Non-pigmented ciliary epithelial cell (primary cell): ENCODE data around the gene FZR1.
"Not testable (repeated sequence)": the region's sequence is repeated elsewhere in the genome, so short reads cannot be mapped to it uniquely, and the experiment has no call there.

Experiments used
- DNase-seq: peaks from one replicate; pipeline ENCODE4 v3.0.0-alpha.2; 2010; ENCODE audit warnings: low read depth

FZR1 gene

DNA sequence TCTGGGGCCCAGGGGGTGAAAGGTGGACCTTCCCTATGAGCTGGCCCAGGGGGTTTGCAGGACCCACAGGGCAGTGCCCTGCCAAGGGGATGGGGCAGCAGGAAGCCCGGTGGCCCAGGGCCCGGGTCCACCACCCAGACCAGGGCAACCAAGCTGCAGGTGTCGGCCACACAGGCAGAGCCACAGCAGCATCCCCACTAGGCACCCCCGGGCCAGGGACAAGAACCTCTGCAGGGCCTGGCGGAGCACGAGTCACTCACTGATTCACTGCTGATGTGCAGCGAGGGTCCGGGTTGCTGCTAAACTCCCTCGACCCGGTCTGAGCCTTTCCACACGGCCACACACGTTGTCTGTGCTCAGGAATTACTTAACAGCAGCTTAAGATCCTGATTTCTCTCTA, 8.8 kb downstream of the FZR1 start:
- DNase-seq, result no peak

DNA sequence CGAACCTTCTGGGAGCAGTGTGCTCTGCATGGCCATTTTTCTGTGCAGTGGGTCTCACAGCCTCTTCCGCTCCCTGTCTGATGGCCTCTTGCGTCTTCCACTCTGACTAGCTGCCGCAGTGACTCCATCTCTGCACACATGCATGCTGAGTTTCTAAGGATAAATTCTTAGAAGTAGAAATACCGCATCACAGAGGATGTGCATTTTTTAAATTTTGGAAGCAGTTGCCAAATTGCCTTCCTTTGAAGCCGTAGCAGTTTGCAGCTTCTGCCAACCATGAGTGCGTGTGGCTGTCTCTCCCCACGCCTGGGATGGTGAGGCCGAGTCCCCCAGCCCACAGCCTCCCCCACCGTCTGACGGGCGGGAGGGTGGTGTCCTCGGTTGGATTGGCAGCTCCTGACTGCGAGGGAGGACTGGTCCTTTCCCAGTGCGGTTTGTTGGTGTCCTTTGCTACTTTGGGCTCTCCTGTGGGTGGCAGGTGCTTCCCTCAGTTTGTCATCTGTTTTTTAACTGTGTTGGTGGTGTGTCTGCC, 9.8 kb downstream of the FZR1 start:
- DNase-seq, result no peak

DNA sequence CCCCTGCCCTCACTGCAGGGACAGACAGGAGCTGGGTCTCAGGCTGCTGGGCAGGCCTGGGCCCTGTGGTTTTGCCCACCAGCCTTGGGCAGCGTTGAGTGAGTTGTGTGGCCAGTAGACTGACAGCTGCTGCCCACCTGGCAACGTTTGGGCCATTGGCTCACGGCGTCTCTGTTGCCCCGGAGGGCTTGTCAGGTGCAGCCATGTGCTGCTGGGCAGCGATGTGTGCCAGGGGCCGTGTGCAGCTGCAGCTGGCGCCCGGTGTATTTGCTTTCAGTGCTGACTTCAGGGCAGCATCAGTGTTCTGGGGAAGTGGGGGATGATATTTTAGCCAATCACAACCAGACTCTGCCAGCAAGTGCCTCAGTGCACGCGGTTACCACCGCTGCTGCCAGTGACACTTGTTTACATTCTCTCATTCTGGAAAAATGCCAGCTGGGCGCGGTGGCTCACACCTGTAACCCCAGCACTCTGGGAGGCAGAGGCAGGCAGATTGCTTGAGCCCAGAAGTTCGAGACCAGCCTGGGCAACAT, 10.6 kb downstream of the FZR1 start:
- DNase-seq, result no peak

DNA sequence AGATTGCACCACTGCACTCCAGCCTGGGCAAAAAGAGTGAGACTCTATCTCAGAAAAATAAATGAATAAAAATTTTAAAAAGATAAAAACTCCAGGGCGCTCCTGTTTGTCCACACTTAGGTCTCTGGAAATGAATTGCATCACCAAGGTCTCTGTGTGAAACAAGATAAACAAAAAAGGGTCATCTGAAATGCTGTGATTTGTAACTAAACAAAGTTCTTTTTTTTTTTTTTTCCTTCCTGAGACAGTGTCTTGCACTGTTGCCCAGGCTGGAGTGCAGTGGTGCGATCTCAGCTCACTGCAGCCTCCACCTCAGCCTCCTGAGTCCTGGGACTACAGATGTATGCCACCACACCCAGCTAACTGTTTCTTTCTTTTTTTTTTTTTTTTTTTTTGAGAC, 11.5 kb downstream of the FZR1 start:
- no peak for DNase-seq

DNA sequence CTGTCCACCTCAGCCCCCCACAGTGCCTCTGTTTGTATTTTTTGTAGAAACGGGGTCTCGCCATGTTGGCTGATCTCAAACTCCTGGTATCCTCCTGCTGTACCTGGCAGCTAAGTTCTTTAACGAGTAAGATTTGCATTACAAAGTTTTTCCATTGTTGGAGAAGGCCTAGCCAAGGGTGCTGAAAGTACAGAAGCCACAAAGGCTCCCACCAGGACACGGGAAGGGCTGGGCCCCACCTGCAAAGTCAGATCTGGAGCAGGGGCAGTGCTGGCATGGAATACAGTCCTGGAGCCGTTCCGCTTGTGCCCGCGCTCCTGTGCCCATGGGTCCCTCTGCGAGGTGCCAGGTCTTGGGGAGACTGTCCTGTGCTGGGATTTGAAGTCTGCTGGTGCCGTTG, 12.1 kb downstream of the FZR1 start:
- no peak for DNase-seq

DNA sequence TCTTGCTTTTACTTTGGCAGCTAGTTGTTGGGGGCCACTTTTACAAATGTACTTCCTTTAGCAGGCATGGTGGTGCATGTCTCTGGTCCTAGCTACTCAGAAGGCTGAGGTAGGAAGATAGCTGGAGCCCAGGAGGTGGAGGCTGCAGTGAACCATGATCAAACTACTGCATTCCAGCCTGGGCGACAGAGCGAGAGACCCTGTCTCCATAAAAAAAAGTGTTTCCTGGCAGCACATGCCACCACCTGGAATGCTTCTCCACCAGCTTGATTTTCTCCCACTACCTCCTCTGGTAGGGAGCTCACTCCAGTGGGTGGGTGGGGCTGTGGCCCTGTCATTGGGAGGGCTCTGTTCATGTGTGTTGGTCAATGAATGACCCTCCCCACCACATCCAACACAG, 12.5 kb downstream of the FZR1 start:
- no peak for DNase-seq

DNA sequence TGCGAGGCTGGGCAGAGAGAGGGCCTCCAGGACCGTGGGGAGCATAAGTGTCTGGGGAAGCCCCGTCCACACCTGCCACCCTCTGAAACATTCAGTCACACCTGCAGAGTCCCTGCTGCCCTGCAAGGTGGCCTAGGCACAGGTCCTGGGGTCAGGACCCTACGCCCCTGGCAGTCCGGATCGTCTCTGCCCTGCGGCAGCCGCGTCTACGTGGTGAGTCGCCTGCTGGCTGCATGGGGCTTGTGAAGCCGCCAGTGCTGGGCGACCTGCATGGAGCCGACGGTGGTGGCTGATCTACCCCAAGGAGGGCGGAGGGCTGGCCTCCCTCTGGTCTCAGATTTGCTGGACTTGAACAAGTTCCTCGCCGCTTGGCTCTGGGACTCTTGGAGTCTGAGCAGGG, 13.0 kb downstream of the FZR1 start:
- no peak for DNase-seq

DNA sequence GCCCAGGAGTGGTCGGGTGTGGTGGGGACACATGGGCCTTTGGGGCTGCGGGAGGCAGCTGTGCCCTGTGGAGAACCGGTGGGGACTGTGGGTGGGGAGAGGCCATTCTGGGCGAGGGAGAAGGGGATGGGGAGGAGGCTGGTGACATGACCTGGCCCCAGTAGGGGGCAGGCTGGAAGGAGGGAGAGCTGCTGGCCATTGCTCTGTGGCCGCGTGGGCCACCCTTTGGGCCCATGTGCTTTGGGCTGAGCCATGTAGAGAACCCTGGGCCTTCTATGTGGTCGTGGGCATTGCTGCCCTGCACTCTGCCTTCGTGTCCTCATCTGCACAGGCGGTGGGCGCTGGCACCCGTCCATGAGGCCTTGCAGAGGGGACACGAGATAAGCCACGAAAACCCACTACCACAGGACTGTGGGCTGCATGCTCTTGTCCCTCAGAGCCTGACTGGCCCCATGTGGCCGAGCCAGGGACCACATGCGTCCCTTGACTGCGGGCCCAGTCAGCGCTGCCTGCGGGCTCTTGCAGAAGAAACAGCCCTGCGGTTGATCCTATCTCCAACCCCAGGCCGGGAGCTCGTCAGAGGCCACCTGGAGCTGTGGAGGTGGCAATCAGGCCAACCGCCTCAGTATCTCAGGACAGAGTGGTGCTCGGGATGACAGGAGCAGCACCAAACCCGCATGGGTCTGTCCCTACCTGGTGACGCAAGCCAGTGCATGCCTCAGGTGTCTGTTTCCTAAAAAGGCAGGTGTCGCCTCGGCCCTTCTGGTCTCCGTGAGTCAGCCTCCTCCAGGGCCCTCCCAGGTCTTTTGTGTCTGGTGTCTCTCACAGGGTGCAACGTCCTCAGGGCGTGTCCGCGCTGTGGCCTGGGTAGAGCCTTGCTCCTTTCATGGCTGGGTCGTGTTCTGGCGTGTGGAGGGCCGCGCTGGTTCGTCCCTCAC, 14.3 kb downstream of the FZR1 start:
- DNase-seq, result no peak

DNA sequence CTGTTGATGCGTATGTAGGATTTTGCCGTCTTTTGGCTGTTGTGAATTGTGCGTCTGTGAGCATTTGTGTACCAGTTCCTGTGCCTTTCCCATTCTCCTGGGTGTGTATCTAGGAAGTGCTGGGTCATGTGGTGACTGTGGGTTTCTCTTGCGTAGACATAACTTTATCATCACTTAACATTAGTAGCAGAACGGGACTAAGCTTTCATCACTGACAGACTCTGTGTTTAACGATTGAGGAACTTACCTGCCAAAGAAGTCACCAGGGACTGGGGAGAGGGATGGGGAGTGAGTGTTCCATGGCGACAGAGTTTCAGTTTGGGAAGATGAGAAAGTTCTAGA, 15.0 kb downstream of the FZR1 start:
- DNase-seq, result no peak

DNA sequence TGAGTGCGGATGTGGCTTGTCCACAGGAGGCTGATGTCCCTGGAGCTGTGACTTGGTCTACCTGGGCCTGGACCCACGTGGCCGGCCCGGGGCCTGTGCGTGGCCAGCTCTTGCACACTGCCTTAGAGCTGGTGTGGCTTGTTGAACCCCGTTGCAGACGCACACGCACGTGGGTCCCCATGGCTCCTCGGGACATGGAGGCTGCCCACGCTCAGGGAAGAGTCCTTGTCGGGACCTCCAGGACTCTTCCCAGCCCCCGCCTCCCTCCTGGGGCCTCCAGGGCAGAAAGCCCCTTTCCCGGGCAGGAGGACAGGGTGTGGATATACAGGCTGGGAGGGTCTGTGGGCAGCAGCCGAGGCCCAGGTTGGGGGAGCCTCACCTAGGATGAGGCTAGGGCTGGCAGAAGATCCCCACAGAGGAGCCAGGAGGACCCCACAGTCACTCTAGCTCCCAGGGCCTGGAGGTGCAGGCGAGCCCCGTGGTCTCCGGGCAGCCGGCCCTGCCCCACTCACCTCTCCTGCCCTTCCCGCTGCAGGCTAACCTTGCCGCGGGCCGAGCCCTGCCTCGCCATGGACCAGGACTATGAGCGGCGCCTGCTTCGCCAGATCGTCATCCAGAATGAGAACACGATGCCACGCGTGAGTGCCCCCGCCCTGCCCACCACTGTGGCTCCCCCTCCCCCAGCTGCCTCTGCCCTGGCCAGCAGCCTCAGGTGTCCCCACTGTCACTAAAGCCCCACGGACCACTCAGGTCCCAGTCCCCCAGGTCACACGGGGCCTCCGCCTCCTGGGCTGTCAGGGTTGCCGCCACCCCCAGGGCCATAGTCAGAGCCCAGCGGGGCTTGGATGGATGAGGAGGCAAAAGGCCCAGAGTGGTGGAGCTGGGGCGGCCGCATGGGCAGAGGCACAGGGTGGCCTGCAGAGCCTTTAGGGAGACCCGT, 16.6 kb downstream of the FZR1 start:
- DNase-seq, result no peak

DNA sequence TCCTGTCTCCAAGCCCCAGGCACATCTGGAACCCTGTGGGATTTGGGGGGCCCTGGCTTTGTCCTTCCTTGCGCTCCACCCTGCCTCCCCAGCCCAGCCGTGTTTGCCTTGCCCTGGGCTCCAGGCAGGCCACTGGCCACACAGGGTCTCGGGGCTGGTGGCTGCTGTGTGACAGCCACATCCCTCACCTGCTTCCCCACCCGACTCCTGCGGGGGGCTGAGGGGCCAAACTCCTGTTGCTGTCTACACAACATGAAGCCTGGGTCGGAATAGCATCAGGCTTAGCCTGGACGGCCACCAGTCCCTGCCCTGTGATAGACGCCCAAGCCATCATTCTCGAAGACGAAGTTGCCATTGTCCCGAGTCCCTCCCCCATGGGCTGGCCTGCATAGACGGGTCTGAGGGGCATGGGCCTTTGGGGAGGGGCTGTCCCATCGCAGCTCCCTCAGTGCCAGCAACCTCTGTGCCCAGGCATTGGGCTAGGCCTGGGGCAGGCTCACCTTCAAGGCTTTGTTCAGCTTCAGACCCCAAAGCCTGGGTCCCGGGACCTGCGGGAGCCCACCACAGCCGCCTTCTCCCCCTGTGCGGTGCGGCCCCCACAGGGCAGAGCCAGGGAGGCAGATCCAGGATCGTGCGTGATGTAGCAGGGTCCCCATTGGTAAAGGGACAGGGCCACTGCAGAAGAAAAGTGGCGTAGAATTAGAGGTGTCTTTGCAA, 17.4 kb downstream of the FZR1 start:
- no peak for DNase-seq

DNA sequence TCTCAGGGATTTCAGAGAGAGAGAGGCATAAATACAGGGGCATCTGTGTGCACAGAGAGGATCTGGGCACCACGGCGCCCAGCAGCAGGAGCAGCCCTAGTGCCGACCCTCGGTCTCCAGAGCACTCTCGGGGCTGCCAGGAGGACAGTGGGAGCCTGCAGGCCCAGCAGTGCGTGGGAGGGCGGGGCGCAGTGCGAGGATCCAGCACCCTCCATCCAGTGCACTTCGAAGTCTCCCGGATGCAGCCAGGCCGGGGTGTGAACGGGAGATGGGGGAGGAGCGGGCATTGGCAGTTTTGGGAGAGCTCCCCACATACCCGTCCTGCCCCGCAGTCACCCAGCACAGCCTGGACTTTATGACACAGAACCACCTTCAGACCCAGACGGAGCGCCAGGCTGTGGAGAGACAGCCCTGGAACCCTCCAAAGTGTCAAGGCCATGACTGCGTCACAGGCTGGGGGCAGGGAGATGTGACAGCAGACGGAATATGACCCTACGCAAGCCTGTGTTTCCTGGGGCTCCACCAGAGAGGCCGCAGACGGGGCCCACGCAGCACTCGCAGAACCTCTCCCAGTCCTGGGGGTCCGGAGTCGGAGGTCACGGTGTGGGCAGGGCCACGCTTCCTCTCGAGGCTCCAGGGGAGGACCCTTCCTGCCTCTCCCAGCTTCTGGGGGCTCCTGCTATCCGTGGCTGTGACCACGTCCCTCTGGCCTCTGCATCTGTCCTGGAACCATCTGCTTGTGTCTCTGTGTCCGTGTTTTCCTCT, 18.1 kb downstream of the FZR1 start:
- DNase-seq, result no peak

DNA sequence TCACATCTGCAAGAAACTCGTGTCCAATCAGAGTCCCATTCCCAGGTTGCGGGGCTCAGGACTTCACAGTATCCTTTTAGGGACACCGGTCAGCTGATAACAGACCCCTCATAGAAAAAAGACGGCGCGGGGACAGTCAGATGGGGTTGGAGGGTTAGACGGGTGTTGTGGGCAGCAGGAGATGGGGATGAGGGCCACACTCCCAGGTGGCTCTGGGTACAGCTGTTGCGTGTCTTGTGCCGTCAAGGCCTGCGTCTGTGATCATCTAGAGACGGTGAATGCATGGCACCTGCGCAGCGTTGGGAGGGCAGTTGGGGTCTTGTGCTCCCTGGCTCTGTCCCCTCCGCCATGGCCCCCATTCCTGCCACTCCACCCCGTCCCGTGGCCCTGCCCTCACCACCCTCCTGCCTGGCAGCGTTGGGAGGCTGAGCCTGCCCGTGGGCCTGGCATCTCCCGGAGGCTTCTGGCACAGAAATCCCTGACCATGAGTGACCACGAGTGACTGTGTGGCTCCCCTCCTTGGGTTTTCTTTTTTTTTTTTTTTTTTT, 18.9 kb downstream of the FZR1 start:
- DNase-seq, result no peak

DNA sequence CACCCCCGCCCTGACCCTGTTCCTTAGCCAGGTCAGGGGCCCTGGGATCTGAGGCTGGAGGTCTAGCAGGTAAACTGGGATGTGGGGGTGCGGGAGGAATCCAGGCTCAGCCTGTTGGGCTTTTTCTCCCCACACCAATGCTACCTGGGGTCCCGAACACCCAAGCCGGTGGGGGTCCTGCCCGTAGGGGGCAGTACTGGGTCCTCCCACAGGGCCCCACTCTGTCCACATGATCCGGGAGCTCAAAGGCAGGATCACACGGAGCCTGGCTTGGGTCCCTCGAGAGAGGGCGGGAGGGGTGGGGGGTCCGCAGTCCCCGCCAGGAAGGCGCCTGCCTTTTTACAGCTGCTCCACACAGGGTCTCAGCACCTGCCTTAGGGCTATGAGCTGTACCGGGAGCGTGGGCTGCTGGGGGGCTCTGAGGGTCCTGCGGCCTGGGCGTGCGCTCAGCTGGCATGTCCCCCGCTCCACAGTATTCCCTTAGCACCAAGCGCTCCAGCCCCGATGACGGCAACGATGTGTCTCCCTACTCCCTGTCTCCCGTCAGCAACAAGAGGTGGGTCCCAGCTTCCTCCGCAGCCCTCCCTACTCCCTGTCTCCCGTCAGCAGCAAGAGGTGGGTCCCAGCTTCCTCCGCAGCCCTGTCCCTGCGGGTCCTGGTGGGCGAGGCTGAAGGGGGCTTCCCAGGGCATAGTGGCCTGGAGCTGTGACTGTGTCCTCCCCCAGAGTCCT, 20.6 kb downstream of the FZR1 start:
- no peak for DNase-seq

DNA sequence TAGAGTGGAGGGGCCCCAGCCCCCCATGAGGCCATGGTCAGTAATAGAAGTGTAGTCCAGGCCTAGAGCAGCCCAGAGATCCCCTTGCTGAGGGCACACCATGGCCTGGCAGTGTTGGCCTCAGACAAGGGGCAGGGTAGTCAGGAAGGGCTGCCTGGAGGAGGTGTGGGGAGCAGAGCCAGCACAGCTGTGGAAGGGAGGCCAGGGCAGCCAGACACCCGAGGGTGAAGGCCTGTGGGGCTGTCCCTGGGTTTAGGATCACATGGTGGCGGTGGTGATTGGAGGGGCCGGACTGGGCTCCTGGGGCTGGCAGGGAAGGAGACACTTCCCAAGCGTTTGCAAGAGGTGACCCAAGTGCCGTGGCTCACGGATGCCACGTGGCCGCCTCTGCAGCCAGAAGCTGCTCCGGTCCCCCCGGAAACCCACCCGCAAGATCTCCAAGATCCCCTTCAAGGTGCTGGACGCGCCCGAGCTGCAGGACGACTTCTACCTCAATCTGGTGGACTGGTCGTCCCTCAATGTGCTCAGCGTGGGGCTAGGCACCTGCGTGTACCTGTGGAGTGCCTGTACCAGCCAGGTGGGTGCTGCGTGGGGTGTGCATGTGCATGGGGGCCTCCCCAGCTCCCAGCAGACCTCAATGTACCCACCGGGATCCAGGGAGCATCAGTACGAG, 21.3 kb downstream of the FZR1 start:
- no peak for DNase-seq

DNA sequence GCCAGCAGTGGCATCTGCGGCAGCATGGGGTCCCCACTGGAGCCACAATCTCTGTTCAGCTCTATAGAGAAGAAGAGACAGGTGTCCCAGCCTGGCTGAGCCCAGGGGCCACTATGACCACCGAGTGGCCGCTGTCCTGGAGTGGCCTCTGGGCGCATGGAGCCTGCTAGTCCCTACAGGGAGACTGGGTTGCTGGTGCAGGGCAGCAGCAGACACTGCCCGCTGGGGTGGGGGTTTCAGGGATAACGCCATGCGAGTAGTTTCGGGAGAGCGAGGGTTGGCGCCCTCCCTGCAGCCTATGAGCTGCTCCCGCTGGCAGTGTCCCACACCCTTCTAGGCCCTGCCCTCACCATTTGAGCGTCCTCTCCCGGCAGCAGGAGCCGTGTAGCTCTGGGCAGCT, 22.0 kb downstream of the FZR1 start:
- no peak for DNase-seq

DNA sequence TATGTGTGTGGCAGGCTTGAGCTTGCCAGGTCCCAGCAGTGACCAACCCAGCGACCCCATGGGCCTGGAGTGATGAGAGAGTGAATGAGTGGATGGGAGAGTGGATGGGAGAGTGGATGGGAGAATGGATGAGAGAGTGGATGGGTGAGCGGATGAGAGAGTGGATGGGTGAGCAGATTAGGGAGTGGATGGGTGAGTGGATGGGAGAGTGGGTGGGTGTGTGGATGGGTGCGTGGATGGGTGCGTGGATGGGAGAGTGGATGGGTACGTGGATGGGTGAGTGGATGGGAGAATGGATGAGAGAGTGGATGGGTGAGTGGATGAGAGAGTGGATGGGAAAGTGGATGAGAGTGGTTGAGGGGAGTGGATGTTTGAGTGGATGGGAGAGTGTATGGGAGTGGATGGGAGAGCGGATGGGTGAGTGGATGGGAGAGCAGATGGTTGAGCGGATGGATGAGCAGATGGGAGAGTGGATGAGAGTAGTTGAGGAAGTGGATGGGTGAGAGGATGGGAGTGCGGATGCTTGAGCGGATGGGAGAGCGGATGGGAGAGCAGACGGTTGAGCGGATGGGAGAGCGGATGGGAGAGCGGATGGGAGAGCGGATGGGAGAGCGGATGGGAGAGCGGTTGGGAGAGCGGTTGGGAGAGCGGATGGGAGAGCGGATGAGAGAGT, 22.6 kb downstream of the FZR1 start:
- DNase-seq, result no peak

DNA sequence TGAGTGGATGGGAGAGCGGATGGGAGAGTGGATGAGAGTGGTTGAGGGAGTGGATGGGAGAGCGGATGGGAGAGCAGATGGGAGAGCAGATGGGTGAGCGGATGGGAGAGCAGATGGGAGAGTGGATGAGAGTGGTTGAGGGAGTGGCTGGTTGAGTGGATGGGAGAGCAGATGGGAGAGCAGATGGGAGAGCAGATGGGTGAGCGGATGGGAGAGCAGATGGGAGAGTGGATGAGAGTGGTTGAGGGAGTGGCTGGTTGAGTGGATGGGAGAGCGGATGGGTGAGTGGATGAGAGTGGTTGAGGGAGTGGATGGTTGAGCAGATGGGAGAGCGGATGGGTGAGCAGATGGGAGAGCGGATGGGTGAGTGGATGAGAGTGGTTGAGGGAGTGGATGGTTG, 23.2 kb downstream of the FZR1 start:
- DNase-seq, result not testable (repeated sequence)

DNA sequence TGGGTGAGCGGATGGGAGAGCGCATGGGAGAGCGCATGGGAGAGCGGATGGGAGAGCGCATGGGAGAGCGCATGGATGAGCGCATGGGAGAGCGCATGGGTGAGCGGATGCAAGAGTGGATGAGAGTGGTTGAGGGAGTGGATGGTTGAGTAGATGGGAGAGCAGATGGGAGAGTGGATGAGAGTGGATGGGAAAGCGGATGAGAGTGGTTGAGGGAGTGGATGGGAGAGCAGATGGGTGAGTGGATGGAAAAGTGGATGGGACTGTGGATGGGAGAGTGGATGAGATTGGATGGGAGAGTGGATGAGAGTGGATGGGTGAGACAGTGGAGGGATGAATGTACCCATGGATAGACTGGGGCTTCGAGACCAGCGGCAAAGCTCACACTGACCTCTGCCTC, 24.3 kb downstream of the FZR1 start:
- no peak for DNase-seq
